ENCODE measurements around the gene MAGEL2.

DNA sequence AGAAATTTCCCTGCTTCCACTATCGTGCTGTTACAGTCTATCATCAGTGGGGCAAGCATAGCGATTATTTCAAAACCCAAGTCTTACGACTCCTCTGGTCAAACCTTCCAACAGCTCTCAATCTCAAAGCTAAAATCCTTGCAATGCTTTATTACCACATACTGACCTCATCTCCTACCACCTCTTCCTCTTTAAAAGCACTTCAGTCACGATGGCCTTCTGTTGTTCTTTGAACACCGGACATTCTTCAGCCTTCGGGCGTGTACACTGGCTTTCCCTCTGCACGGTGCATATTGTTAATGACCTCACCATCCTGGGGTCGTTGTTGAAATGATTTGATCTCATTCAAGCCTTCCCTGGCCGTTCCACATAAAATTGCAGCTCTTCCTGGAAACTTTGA is 31.1 kb downstream of the MAGEL2 start:
- TF ChIP-seq, protein P1, sequence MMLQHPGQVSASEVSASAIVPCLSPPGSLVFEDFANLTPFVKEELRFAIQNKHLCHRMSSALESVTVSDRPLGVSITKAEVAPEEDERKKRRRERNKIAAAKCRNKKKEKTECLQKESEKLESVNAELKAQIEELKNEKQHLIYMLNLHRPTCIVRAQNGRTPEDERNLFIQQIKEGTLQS (IDR thresholded peaks at IDR 0.05), result no peak
- TF ChIP-seq, protein P2, sequence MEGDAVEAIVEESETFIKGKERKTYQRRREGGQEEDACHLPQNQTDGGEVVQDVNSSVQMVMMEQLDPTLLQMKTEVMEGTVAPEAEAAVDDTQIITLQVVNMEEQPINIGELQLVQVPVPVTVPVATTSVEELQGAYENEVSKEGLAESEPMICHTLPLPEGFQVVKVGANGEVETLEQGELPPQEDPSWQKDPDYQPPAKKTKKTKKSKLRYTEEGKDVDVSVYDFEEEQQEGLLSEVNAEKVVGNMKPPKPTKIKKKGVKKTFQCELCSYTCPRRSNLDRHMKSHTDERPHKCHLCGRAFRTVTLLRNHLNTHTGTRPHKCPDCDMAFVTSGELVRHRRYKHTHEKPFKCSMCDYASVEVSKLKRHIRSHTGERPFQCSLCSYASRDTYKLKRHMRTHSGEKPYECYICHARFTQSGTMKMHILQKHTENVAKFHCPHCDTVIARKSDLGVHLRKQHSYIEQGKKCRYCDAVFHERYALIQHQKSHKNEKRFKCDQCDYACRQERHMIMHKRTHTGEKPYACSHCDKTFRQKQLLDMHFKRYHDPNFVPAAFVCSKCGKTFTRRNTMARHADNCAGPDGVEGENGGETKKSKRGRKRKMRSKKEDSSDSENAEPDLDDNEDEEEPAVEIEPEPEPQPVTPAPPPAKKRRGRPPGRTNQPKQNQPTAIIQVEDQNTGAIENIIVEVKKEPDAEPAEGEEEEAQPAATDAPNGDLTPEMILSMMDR (IDR thresholded peaks at IDR 0.05; ENCODE audit: low read depth, low read length, missing input control), result no peak
- TF ChIP-seq RAD21 (IDR thresholded peaks at IDR 0.05) (no peak), JUND (IDR thresholded peaks at IDR 0.05) (no peak), GABPA (IDR thresholded peaks at IDR 0.05 in 1 of 2, conservative IDR thresholded peaks at IDR 0.05 in 1 of 2) (no peak)
- TF ChIP-seq, protein P3, sequence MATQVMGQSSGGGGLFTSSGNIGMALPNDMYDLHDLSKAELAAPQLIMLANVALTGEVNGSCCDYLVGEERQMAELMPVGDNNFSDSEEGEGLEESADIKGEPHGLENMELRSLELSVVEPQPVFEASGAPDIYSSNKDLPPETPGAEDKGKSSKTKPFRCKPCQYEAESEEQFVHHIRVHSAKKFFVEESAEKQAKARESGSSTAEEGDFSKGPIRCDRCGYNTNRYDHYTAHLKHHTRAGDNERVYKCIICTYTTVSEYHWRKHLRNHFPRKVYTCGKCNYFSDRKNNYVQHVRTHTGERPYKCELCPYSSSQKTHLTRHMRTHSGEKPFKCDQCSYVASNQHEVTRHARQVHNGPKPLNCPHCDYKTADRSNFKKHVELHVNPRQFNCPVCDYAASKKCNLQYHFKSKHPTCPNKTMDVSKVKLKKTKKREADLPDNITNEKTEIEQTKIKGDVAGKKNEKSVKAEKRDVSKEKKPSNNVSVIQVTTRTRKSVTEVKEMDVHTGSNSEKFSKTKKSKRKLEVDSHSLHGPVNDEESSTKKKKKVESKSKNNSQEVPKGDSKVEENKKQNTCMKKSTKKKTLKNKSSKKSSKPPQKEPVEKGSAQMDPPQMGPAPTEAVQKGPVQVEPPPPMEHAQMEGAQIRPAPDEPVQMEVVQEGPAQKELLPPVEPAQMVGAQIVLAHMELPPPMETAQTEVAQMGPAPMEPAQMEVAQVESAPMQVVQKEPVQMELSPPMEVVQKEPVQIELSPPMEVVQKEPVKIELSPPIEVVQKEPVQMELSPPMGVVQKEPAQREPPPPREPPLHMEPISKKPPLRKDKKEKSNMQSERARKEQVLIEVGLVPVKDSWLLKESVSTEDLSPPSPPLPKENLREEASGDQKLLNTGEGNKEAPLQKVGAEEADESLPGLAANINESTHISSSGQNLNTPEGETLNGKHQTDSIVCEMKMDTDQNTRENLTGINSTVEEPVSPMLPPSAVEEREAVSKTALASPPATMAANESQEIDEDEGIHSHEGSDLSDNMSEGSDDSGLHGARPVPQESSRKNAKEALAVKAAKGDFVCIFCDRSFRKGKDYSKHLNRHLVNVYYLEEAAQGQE (IDR thresholded peaks at IDR 0.05), result no peak
- TF ChIP-seq, protein P4, sequence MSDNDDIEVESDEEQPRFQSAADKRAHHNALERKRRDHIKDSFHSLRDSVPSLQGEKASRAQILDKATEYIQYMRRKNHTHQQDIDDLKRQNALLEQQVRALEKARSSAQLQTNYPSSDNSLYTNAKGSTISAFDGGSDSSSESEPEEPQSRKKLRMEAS (IDR thresholded peaks at IDR 0.05), result no peak

All from liver (tissue), 3 donors.